HepG2 (cell line): ENCODE data around the gene PDLIM7. TPM values are rescaled to one million over a fixed set of nuclear protein-coding genes. Genes with fewer than 3 reads are reported as not detected.

Source experiments
- ATAC-seq: fragments of 200-7000 bp; cut with Tn5 transposase; 3 replicates; pipeline ENCODE4 v1.9.1; 2020; ENCODE audit warnings: mild to moderate bottlenecking, moderate library complexity
- BruUV-seq: library from RNA; stranded (reverse); fragments of 400-500 nt; replicated peaks from 2 replicates; lab custom pipeline; 2021; lab: Mats Ljungman, UMichigan
- CTCF ChIA-PET: fragments of 300-600 bp; formaldehyde crosslinking; extraction: SDS; loops from one replicate; lab custom pipeline; 2021; ENCODE audit warnings: low total read pairs, inconsistent platforms, low intra/inter-chr PET ratio; lab: Yijun Ruan, JAX
- POLR2A ChIA-PET: fragments of 350-600 bp; sonication (Branson Sonifier 250); formaldehyde crosslinking; loops from one replicate; lab custom pipeline; 2020; ENCODE audit warnings: antibody characterized with exemption, inconsistent platforms; lab: Yijun Ruan, JAX
- DNase-seq: peaks from one replicate; pipeline ENCODE4 v3.0.0-alpha.2; 2015; ENCODE audit warnings: low spot score
- FAIRE-seq: peaks from 3 replicates; lab custom pipeline; 2011; peaks lifted over from hg19 to GRCh38; lab: Jason Lieb, UNC
- H2AFZ ChIP-seq: one replicate; pipeline ENCODE4 v1.6.1; 2011; ENCODE audit warnings: low read length, inconsistent platforms
- H3K27ac ChIP-seq: fragments of 300-600 bp; 3 replicates; pipeline ENCODE4 v1.8.0; 2011; ENCODE audit warnings: mixed run types, mild to moderate bottlenecking, mixed read lengths, low read length, inconsistent platforms; ENCODE audit not compliant: insufficient read depth; ENCODE audit errors: extremely low read length
- H3K27me3 ChIP-seq, 2 experiments: fragments of 200-600 bp in 1 of 2; 2 replicates in 1 of 2; 3 replicates in 1 of 2; pipeline versions ENCODE4 v1.6.0 to v1.8.0; 2011; ENCODE audit warnings: low read length in 2 of 2, mild to moderate bottlenecking in 2 of 2, moderate library complexity in 2 of 2, inconsistent platforms in 1 of 2; ENCODE audit not compliant: insufficient read depth in 2 of 2, control insufficient read depth in 1 of 2
- H3K36me3 ChIP-seq, 2 experiments: fragments of 200-600 bp in 1 of 2; replicated peaks in 1 of 2; 2 replicates in 1 of 2; 3 replicates in 1 of 2; pipeline versions ENCODE4 v1.5.1 to v1.8.0; 2011; ENCODE audit warnings: low read length in 2 of 2, inconsistent platforms in 1 of 2; ENCODE audit not compliant: insufficient read depth in 2 of 2, control insufficient read depth in 1 of 2
- H3K4me1 ChIP-seq: 2 replicates; pipeline ENCODE4 v1.5.1; 2012; ENCODE audit warnings: low read length, inconsistent platforms; ENCODE audit not compliant: insufficient read depth
- H3K4me2 ChIP-seq: 2 replicates; pipeline ENCODE4 v1.6.0; 2011; ENCODE audit warnings: low read depth, low read length, inconsistent platforms
- H3K4me3 ChIP-seq, 3 experiments: fragments of 200-600 bp in 1 of 3; sonication (generic), shearing (Covaris generic) in 1 of 3; replicated peaks in 1 of 3; 2 replicates each; pipeline ENCODE4 v1.5.1; 2011 to 2016; ENCODE audit warnings: low read length in 3 of 3, inconsistent platforms in 2 of 3, low read depth in 2 of 3, mild to moderate bottlenecking in 2 of 3, control low read depth in 1 of 3, mixed read lengths in 1 of 3; ENCODE audit not compliant: insufficient read depth in 1 of 3
- H3K79me2 ChIP-seq: one replicate; pipeline ENCODE4 v1.6.1; 2011; ENCODE audit warnings: low read length, inconsistent platforms; ENCODE audit not compliant: insufficient read depth
- H3K9ac ChIP-seq: 2 replicates; pipeline ENCODE4 v1.6.0; 2011; ENCODE audit warnings: mild to moderate bottlenecking, low read depth, low read length, inconsistent platforms; ENCODE audit not compliant: insufficient read depth
- H3K9me3 ChIP-seq: 2 replicates; pipeline ENCODE4 v1.5.1; 2012; ENCODE audit warnings: mild to moderate bottlenecking, low read length
- H4K20me1 ChIP-seq: 2 replicates; pipeline ENCODE4 v1.6.0; 2011; ENCODE audit warnings: inconsistent platforms, mild to moderate bottlenecking, low read length, moderate library complexity; ENCODE audit not compliant: insufficient read depth
- FOXC1 ChIP-seq: sonication (generic); formaldehyde crosslinking; IDR thresholded peaks from 2 replicates; pipeline ENCODE4 v1.8.0; 2022; ENCODE audit warnings: mild to moderate bottlenecking, missing genetic modification reagents, borderline replicate concordance
- FOXK1 ChIP-seq: sonication (generic); formaldehyde crosslinking; IDR thresholded peaks from 2 replicates; pipeline ENCODE4 v1.4.0; 2020; ENCODE audit warnings: low read depth, missing genetic modification reagents, borderline replicate concordance
- MED8 ChIP-seq: sonication (generic); formaldehyde crosslinking; IDR thresholded peaks from 2 replicates; pipeline ENCODE4 v1.8.1; 2023; ENCODE audit warnings: mild to moderate bottlenecking, missing genetic modification reagents; ENCODE audit not compliant: insufficient replicate concordance
- MTA3 ChIP-seq: sonication (generic); formaldehyde crosslinking; IDR thresholded peaks from 2 replicates; pipeline ENCODE4 v1.4.0; 2020; ENCODE audit warnings: missing genetic modification reagents
- NFIB ChIP-seq: sonication (generic); formaldehyde crosslinking; IDR thresholded peaks from 2 replicates; pipeline ENCODE4 v1.9.0; 2021; ENCODE audit warnings: missing genetic modification reagents, mild to moderate bottlenecking, borderline replicate concordance
- RBAK ChIP-seq: sonication (generic); formaldehyde crosslinking; IDR thresholded peaks from 2 replicates; pipeline ENCODE4 v1.5.1; 2020; ENCODE audit warnings: mild to moderate bottlenecking, missing genetic modification reagents
- RXRA ChIP-seq: sonication (generic); formaldehyde crosslinking; IDR thresholded peaks from 2 replicates; pipeline ENCODE4 v1.5.1; 2020; ENCODE audit warnings: missing genetic modification reagents
- ZNF546 ChIP-seq: sonication (generic); formaldehyde crosslinking; conservative IDR thresholded peaks from 2 replicates; pipeline ENCODE4 v1.8.1; 2023; ENCODE audit warnings: mild to moderate bottlenecking, missing genetic modification reagents
- ZSCAN20 ChIP-seq: sonication (generic); formaldehyde crosslinking; IDR thresholded peaks from 2 replicates; pipeline ENCODE4 v1.4.0; 2020; ENCODE audit warnings: missing genetic modification reagents, mild to moderate bottlenecking, borderline replicate concordance
- WGBS: methylation state at CpG from one replicate; pipeline ENCODE4 v1.1.6; 2017; ENCODE audit warnings: low lambda C conversion rate; 5-methylcytosine and 5-hydroxymethylcytosine counted together
- in situ Hi-C: cut with HindIII; loops from 2 replicates; pipeline ENCODE4 v1.10.0; 2017; ENCODE audit warnings: low pct_unique_long_range_greater_than_20kb; ENCODE audit not compliant: extremely low pct_ligation_motif_present
- intact Hi-C: fragments of 100-400 bp; cut with micrococcal nuclease; formaldehyde crosslinking; loops from one replicate; pipeline ENCODE4 v1.10.0; 2022; ENCODE audit not compliant: unreplicated experiment
- polyA plus RNA-seq, 8 experiments: library from polyadenylated mRNA; depleted of rRNA in 3 of 8; stranded (reverse) in 7 of 8; unstranded in 1 of 8; fragments of >200 nt; fragmentation: Illumina TruSeq in 4 of 8; extraction: Trizol in 4 of 8; gene quantifications; 2 replicates each; pipeline versions ENCODE4 v1.2.1 to v1.2.3, GENCODE V29; 2011 to 2016; ENCODE audit warnings: low read depth in 4 of 8, missing spikeins in 1 of 8, mixed read lengths in 1 of 8; ENCODE audit not compliant: insufficient read depth in 1 of 8
- total RNA-seq, 5 experiments: library from RNA; depleted of rRNA; stranded (reverse); fragments of >200 nt; fragmentation: Illumina TruSeq; extraction: Trizol; gene quantifications; 2 replicates each; pipeline ENCODE4 v1.2.3, GENCODE V29; 2016; ENCODE audit warnings: low read depth in 1 of 5
- TF ChIP-seq, protein P1 (sequence below): sonication (generic); formaldehyde crosslinking; conservative IDR thresholded peaks from 2 replicates; pipeline ENCODE4 v1.4.0; 2020; ENCODE audit warnings: mild to moderate bottlenecking, missing genetic modification reagents, moderate library complexity
- TF ChIP-seq, protein P2 (sequence below): sonication (generic); formaldehyde crosslinking; IDR thresholded peaks from 2 replicates; pipeline ENCODE4 v1.4.0; 2020; ENCODE audit warnings: missing genetic modification reagents, borderline replicate concordance
- TF ChIP-seq, protein P3 (sequence below): sonication (generic); formaldehyde crosslinking; IDR thresholded peaks from 2 replicates; pipeline ENCODE4 v1.8.0; 2022; ENCODE audit warnings: missing genetic modification reagents, mild to moderate bottlenecking, moderate library complexity, borderline replicate concordance

PDLIM7 gene
- total and polyA plus RNA-seq, 2 of the 13 experiments (the other 11 are each of a cell fraction or from before 2014, with no cell fraction given), result 21.1 to 31.3 TPM

DNA sequence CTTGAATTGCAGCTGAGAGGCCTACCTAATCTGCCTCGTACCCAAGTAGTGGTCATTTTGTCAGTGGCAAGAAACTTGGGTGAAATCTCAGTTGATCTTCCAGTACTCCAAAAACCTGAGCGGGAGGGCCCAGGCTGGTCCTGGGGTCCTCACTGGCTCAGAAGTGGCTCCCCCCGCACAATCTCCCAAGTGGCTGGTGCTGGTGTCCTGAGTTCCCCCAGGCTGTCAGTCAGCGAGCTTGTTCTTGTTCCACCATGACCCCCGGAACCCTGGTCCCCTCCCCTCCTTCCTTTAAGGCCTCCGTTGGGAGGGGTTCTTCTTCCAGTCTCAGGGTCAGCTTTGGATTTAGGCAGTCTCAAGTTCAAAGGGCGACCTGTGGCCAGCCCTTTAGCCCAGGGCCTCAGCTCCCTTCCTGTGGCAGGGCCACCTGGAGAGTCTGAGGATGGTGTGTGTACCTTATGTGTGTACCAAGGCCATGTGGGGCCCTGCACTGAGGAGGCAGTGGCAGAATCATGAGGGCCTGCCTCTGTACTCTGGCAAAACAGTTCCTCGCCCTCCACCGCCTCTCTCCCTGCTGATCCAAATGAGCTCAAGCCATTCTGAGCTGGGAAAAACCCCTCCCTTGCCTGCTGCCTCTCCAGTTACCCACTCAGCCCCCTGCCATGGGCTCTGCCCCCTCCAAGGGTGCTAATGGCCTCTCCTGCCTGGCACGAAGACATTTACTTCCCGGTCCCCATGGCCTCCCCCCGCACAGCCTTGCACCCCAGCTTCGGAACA, 19.5 kb downstream of the PDLIM7 start:
- no peak for DNase-seq
- ChIA-PET CTCF (no interaction called here), POLR2A (interaction anchor here (0.9 to 4.9 kb wide), 9 partner anchors 18 to 391 kb away, joined by 3 to 42 read pairs (median 3); partner anchors contain the start of genes GRK6 and PDLIM7)
- no peak overlapping the region for H3K4me3 ChIP-seq
- no peaks in the 10 kb centered on the region for H4K20me1 ChIP-seq
- no peaks in the 10 kb centered on the region for H3K36me3 ChIP-seq
- BruUV-seq, result no TSS peak
- no peaks in the 10 kb centered on the region for H3K9me3 ChIP-seq
- H3K79me2 ChIP-seq, result no peaks in the 10 kb centered on the region
- 39% methylated on average over 10 of the region's 13 CpGs for WGBS
- H2AFZ ChIP-seq, result no peak overlapping the region
- in situ Hi-C loops (no loop called here), intact Hi-C loops (no loop called here)
- no peak for FAIRE-seq
- H3K4me2 ChIP-seq, result peak overlapping the region; percentile 19; the same call in 1 of the 2 replicates
- H3K27me3 ChIP-seq, result no peaks in the 10 kb centered on the region
- no peak overlapping the region for H3K9ac ChIP-seq
- peaks cover 56% of the 10 kb centered on the region for H3K4me1 ChIP-seq
- ATAC-seq, result peak; percentile 64
- H3K27ac ChIP-seq, result no peak overlapping the region
- TF ChIP-seq, protein P1, sequence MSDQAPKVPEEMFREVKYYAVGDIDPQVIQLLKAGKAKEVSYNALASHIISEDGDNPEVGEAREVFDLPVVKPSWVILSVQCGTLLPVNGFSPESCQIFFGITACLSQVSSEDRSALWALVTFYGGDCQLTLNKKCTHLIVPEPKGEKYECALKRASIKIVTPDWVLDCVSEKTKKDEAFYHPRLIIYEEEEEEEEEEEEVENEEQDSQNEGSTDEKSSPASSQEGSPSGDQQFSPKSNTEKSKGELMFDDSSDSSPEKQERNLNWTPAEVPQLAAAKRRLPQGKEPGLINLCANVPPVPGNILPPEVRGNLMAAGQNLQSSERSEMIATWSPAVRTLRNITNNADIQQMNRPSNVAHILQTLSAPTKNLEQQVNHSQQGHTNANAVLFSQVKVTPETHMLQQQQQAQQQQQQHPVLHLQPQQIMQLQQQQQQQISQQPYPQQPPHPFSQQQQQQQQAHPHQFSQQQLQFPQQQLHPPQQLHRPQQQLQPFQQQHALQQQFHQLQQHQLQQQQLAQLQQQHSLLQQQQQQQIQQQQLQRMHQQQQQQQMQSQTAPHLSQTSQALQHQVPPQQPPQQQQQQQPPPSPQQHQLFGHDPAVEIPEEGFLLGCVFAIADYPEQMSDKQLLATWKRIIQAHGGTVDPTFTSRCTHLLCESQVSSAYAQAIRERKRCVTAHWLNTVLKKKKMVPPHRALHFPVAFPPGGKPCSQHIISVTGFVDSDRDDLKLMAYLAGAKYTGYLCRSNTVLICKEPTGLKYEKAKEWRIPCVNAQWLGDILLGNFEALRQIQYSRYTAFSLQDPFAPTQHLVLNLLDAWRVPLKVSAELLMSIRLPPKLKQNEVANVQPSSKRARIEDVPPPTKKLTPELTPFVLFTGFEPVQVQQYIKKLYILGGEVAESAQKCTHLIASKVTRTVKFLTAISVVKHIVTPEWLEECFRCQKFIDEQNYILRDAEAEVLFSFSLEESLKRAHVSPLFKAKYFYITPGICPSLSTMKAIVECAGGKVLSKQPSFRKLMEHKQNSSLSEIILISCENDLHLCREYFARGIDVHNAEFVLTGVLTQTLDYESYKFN (CRISPR knock-in tag), result peak; percentile 68
- TF ChIP-seq, protein P2, sequence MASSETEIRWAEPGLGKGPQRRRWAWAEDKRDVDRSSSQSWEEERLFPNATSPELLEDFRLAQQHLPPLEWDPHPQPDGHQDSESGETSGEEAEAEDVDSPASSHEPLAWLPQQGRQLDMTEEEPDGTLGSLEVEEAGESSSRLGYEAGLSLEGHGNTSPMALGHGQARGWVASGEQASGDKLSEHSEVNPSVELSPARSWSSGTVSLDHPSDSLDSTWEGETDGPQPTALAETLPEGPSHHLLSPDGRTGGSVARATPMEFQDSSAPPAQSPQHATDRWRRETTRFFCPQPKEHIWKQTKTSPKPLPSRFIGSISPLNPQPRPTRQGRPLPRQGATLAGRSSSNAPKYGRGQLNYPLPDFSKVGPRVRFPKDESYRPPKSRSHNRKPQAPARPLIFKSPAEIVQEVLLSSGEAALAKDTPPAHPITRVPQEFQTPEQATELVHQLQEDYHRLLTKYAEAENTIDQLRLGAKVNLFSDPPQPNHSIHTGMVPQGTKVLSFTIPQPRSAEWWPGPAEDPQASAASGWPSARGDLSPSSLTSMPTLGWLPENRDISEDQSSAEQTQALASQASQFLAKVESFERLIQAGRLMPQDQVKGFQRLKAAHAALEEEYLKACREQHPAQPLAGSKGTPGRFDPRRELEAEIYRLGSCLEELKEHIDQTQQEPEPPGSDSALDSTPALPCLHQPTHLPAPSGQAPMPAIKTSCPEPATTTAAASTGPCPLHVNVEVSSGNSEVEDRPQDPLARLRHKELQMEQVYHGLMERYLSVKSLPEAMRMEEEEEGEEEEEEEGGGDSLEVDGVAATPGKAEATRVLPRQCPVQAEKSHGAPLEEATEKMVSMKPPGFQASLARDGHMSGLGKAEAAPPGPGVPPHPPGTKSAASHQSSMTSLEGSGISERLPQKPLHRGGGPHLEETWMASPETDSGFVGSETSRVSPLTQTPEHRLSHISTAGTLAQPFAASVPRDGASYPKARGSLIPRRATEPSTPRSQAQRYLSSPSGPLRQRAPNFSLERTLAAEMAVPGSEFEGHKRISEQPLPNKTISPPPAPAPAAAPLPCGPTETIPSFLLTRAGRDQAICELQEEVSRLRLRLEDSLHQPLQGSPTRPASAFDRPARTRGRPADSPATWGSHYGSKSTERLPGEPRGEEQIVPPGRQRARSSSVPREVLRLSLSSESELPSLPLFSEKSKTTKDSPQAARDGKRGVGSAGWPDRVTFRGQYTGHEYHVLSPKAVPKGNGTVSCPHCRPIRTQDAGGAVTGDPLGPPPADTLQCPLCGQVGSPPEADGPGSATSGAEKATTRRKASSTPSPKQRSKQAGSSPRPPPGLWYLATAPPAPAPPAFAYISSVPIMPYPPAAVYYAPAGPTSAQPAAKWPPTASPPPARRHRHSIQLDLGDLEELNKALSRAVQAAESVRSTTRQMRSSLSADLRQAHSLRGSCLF (CRISPR knock-in tag), result no peak
- TF ChIP-seq FOXK1 (CRISPR knock-in tag) (no peak), RXRA (peak; percentile 74; the same call in 1 of the 2 replicates), RBAK (CRISPR knock-in tag) (no peak), ZNF546 (no peak), MED8 (no peak), ZSCAN20 (CRISPR knock-in tag) (no peak), MTA3 (no peak), NFIB (CRISPR knock-in tag) (no peak), FOXC1 (CRISPR knock-in tag) (no peak)
- TF ChIP-seq, protein P3, sequence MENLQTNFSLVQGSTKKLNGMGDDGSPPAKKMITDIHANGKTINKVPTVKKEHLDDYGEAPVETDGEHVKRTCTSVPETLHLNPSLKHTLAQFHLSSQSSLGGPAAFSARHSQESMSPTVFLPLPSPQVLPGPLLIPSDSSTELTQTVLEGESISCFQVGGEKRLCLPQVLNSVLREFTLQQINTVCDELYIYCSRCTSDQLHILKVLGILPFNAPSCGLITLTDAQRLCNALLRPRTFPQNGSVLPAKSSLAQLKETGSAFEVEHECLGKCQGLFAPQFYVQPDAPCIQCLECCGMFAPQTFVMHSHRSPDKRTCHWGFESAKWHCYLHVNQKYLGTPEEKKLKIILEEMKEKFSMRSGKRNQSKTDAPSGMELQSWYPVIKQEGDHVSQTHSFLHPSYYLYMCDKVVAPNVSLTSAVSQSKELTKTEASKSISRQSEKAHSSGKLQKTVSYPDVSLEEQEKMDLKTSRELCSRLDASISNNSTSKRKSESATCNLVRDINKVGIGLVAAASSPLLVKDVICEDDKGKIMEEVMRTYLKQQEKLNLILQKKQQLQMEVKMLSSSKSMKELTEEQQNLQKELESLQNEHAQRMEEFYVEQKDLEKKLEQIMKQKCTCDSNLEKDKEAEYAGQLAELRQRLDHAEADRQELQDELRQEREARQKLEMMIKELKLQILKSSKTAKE (CRISPR knock-in tag), result no peak
